ENCODE results near the gene RABIF.

- TF ChIP-seq CTCF (IDR thresholded peaks at IDR 0.05) (no peak), POLR2A (IDR thresholded peaks at IDR 0.05) (no peak), EP300 (IDR thresholded peaks at IDR 0.05) (no peak)
These were observed 40.8 kb downstream of the RABIF start for GRCh38 chr1:202848191-202848542.
